ENCODE data around the gene ADGRB3.

The ADGRB3 gene

GRCh38 chr6:69005199-69005598 is 370.1 kb downstream of the ADGRB3 start:
- TF ChIP-seq, protein P1, sequence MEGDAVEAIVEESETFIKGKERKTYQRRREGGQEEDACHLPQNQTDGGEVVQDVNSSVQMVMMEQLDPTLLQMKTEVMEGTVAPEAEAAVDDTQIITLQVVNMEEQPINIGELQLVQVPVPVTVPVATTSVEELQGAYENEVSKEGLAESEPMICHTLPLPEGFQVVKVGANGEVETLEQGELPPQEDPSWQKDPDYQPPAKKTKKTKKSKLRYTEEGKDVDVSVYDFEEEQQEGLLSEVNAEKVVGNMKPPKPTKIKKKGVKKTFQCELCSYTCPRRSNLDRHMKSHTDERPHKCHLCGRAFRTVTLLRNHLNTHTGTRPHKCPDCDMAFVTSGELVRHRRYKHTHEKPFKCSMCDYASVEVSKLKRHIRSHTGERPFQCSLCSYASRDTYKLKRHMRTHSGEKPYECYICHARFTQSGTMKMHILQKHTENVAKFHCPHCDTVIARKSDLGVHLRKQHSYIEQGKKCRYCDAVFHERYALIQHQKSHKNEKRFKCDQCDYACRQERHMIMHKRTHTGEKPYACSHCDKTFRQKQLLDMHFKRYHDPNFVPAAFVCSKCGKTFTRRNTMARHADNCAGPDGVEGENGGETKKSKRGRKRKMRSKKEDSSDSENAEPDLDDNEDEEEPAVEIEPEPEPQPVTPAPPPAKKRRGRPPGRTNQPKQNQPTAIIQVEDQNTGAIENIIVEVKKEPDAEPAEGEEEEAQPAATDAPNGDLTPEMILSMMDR (IDR thresholded peaks at IDR 0.05; ENCODE audit: low read length), result no peak
- TF ChIP-seq EZH2 (optimal IDR thresholded peaks at IDR 0.05; ENCODE audit: low read depth, low read length) (no peak), EZH2phosphoT487 (IDR thresholded peaks at IDR 0.05; ENCODE audit: low read length) (no peak)
- H3K4me3 ChIP-seq (ENCODE audit: low read length), result no peak overlapping the region

GRCh38 chr6:69007781-69008180 is 372.7 kb downstream of the ADGRB3 start:
- H3K4me3 ChIP-seq (ENCODE audit: low read length), result no peak overlapping the region
- no peak overlapping the region for H3K9ac ChIP-seq (ENCODE audit: low read length)
- no peaks in the 10 kb centered on the region for H3K27me3 ChIP-seq (replicated peaks; ENCODE audit: insufficient read depth, low read length)
- no peak overlapping the region for H3K27ac ChIP-seq (ENCODE audit: low read length)
- H3K4me2 ChIP-seq (ENCODE audit: low read depth, low read length), result no peak overlapping the region
- H3K4me1 ChIP-seq (ENCODE audit: low read length), result no peaks in the 10 kb centered on the region
- no peak for DNase-seq
- TF ChIP-seq, protein P1 (IDR thresholded peaks at IDR 0.05; ENCODE audit: low read length), result no peak
- TF ChIP-seq EZH2 (optimal IDR thresholded peaks at IDR 0.05; ENCODE audit: low read depth, low read length), result no peak
- no peak for TF ChIP-seq EZH2phosphoT487 (IDR thresholded peaks at IDR 0.05; ENCODE audit: low read length)
- no peaks in the 10 kb centered on the region for H3K9me2 ChIP-seq (replicated peaks; ENCODE audit: insufficient read depth, low read length)
- no peaks in the 10 kb centered on the region for H3K79me2 ChIP-seq (ENCODE audit: low read length)
- no peaks in the 10 kb centered on the region for H4K20me1 ChIP-seq (ENCODE audit: insufficient read depth, low read length)
- H3K36me3 ChIP-seq (replicated peaks; ENCODE audit: insufficient read depth, low read length), result no peaks in the 10 kb centered on the region
- no peaks in the 10 kb centered on the region for H3F3A ChIP-seq (ENCODE audit: insufficient read depth, low read length)
- no peaks in the 10 kb centered on the region for H3K9me3 ChIP-seq (replicated peaks; ENCODE audit: insufficient read depth, low read length)
- no peak overlapping the region for H2AFZ ChIP-seq (ENCODE audit: low read length)

More at GRCh38 chr6:69005199-69005598, 370.1 kb downstream of the ADGRB3 start:
- H3K9me3 ChIP-seq (replicated peaks; ENCODE audit: insufficient read depth, low read length), result no peaks in the 10 kb centered on the region
- no peaks in the 10 kb centered on the region for H3K9me2 ChIP-seq (replicated peaks; ENCODE audit: insufficient read depth, low read length)
- no peaks in the 10 kb centered on the region for H3K4me1 ChIP-seq (ENCODE audit: low read length)
- DNase-seq, result no peak
- no peaks in the 10 kb centered on the region for H3K79me2 ChIP-seq (ENCODE audit: low read length)
- H3K36me3 ChIP-seq (replicated peaks; ENCODE audit: insufficient read depth, low read length), result no peaks in the 10 kb centered on the region
- H3K9ac ChIP-seq (ENCODE audit: low read length), result no peak overlapping the region
- no peaks in the 10 kb centered on the region for H3F3A ChIP-seq (ENCODE audit: insufficient read depth, low read length)
- no peak overlapping the region for H3K4me2 ChIP-seq (ENCODE audit: low read depth, low read length)
- no peak overlapping the region for H2AFZ ChIP-seq (ENCODE audit: low read length)
- no peaks in the 10 kb centered on the region for H4K20me1 ChIP-seq (ENCODE audit: insufficient read depth, low read length)
- H3K27me3 ChIP-seq (replicated peaks; ENCODE audit: insufficient read depth, low read length), result no peaks in the 10 kb centered on the region
- no peak overlapping the region for H3K27ac ChIP-seq (ENCODE audit: low read length)

GRCh38 chr6:69012211-69012610 is 377.1 kb downstream of the ADGRB3 start:
- H2AFZ ChIP-seq (ENCODE audit: low read length), result no peak overlapping the region
- no peak for DNase-seq
- H3K4me1 ChIP-seq (ENCODE audit: low read length), result no peaks in the 10 kb centered on the region
- H3K4me3 ChIP-seq (ENCODE audit: low read length), result no peak overlapping the region
- no peak overlapping the region for H3K4me2 ChIP-seq (ENCODE audit: low read depth, low read length)
- H4K20me1 ChIP-seq (ENCODE audit: insufficient read depth, low read length), result no peaks in the 10 kb centered on the region
- H3K79me2 ChIP-seq (ENCODE audit: low read length), result no peaks in the 10 kb centered on the region
- no peaks in the 10 kb centered on the region for H3K9me3 ChIP-seq (replicated peaks; ENCODE audit: insufficient read depth, low read length)
- no peaks in the 10 kb centered on the region for H3F3A ChIP-seq (ENCODE audit: insufficient read depth, low read length)
- no peaks in the 10 kb centered on the region for H3K36me3 ChIP-seq (replicated peaks; ENCODE audit: insufficient read depth, low read length)
- TF ChIP-seq EZH2 (optimal IDR thresholded peaks at IDR 0.05; ENCODE audit: low read depth, low read length) (no peak), EZH2phosphoT487 (IDR thresholded peaks at IDR 0.05; ENCODE audit: low read length) (no peak)
- TF ChIP-seq, protein P1 (IDR thresholded peaks at IDR 0.05; ENCODE audit: low read length), result no peak
- H3K27me3 ChIP-seq (replicated peaks; ENCODE audit: insufficient read depth, low read length), result no peaks in the 10 kb centered on the region
- no peaks in the 10 kb centered on the region for H3K9me2 ChIP-seq (replicated peaks; ENCODE audit: insufficient read depth, low read length)
- no peak overlapping the region for H3K9ac ChIP-seq (ENCODE audit: low read length)
- no peak overlapping the region for H3K27ac ChIP-seq (ENCODE audit: low read length)
